GM21447 (cell line): Measurements from ENCODE around the gene GNAQ.
"Not testable (repeated sequence)": the region's sequence is repeated elsewhere in the genome, so short reads cannot be mapped to it uniquely, and the experiment has no call there.

Experiments
- ATAC-seq: cut with Tn5 transposase; IDR thresholded peaks from one replicate; pipeline ENCODE4 v1.9.1; 2021; ENCODE audit not compliant: unreplicated experiment

Gene GNAQ

GRCh38 chr9:78031444-78031892, at the start of gene GNAQ:
GNAQ (minus strand) TSS chr9:78031811; CDS start chr9:78031235, 576 bp downstream.
- ATAC-seq = no peak

- no peak for ATAC-seq
These were observed 43.0 kb upstream of the GNAQ start for GRCh38 chr9:78074385-78075291.

GRCh38 chr9:78073722-78074121, 42.1 kb upstream of the GNAQ start:
- ATAC-seq = no peak

- no peak for ATAC-seq
These were observed 41.1 kb upstream of the GNAQ start for GRCh38 chr9:78072586-78073199.

GRCh38 chr9:78070521-78070920, 38.9 kb upstream of the GNAQ start:
- no peak for ATAC-seq

- ATAC-seq = no peak
These were observed 32.5 kb upstream of the GNAQ start for GRCh38 chr9:78064075-78064474.

GRCh38 chr9:78062710-78063109, 31.1 kb upstream of the GNAQ start:
- ATAC-seq = no peak

GRCh38 chr9:78054218-78054617, 22.6 kb upstream of the GNAQ start:
- ATAC-seq = not testable (repeated sequence)

GRCh38 chr9:78053627-78054026, 22.0 kb upstream of the GNAQ start:
- ATAC-seq = no peak

GRCh38 chr9:78050421-78050820, 18.8 kb upstream of the GNAQ start:
- no peak for ATAC-seq

- no peak for ATAC-seq
These were observed 17.9 kb upstream of the GNAQ start for GRCh38 chr9:78049484-78049883.

- ATAC-seq = no peak
These were observed 15.5 kb upstream of the GNAQ start for GRCh38 chr9:78047106-78047505.

GRCh38 chr9:78046112-78046511, 14.5 kb upstream of the GNAQ start:
- ATAC-seq = no peak

- no peak for ATAC-seq
These were observed 13.3 kb upstream of the GNAQ start for GRCh38 chr9:78044886-78045285.

- ATAC-seq = no peak
These were observed 12.6 kb upstream of the GNAQ start for GRCh38 chr9:78044189-78044588.

GRCh38 chr9:78041971-78042370, 10.4 kb upstream of the GNAQ start:
- ATAC-seq = no peak

GRCh38 chr9:78040726-78041125, 9.1 kb upstream of the GNAQ start:
- no peak for ATAC-seq

- no peak for ATAC-seq
These were observed 7.1 kb upstream of the GNAQ start for GRCh38 chr9:78038620-78039300.

- ATAC-seq = no peak
These were observed 3.9 kb upstream of the GNAQ start for GRCh38 chr9:78035383-78035993.

- ATAC-seq = no peak
These were observed 2.3 kb upstream of the GNAQ start for GRCh38 chr9:78033870-78034269.

- no peak for ATAC-seq
These were observed 1.3 kb upstream of the GNAQ start for GRCh38 chr9:78032730-78033457.
